Activated CD4-positive, alpha-beta memory T cell treated with anti-CD3 and anti-CD28 coated beads for 36 hours (primary cell): Measurements from ENCODE around the gene BICC1. TPM values are rescaled to one million over a fixed set of nuclear protein-coding genes. Genes with fewer than 3 reads are reported as not detected.

Source experiments
- CTCF ChIA-PET: fragments of 350-600 bp; sonication (Branson Sonifier 250); formaldehyde crosslinking; loops from one replicate; lab custom pipeline; 2021; ENCODE audit warnings: antibody characterized with exemption, inconsistent platforms; lab: Charles Lee
- POLR2A ChIA-PET: fragments of 350-600 bp; sonication (Branson Sonifier 250); formaldehyde crosslinking; loops from one replicate; lab custom pipeline; 2021; ENCODE audit warnings: antibody characterized with exemption; lab: Charles Lee
- DNase-seq: peaks from one replicate; pipeline ENCODE4 v3.0.0-alpha.2; 2020
- H3K27ac Mint-ChIP-seq: one replicate; pipeline ENCODE4 v1.8.0; 2021; ENCODE audit warnings: mixed read lengths
- H3K27me3 Mint-ChIP-seq: one replicate; pipeline ENCODE4 v1.8.0; 2021; ENCODE audit warnings: mixed read lengths
- H3K36me3 Mint-ChIP-seq: one replicate; pipeline ENCODE4 v1.8.0; 2021; ENCODE audit warnings: mixed read lengths
- H3K4me1 Mint-ChIP-seq: one replicate; pipeline ENCODE4 v1.8.0; 2021; ENCODE audit warnings: low read depth, mixed read lengths
- H3K4me3 Mint-ChIP-seq: one replicate; pipeline ENCODE4 v1.8.0; 2021; ENCODE audit warnings: mild to moderate bottlenecking, mixed read lengths
- H3K9me3 Mint-ChIP-seq: one replicate; pipeline ENCODE4 v1.8.0; 2021; ENCODE audit warnings: mixed read lengths
- intact Hi-C: fragments of 100-400 bp; cut with micrococcal nuclease; formaldehyde crosslinking; loops from one replicate; pipeline ENCODE4 v1.15.1; 2023
- total RNA-seq, 2 experiments: library from RNA; stranded (reverse); gene quantifications; one replicate each; pipeline ENCODE4 v1.2.3, GENCODE V29; 2021

The BICC1 gene
- total RNA-seq, 2 experiments from 2014 or later: not detected

DNA sequence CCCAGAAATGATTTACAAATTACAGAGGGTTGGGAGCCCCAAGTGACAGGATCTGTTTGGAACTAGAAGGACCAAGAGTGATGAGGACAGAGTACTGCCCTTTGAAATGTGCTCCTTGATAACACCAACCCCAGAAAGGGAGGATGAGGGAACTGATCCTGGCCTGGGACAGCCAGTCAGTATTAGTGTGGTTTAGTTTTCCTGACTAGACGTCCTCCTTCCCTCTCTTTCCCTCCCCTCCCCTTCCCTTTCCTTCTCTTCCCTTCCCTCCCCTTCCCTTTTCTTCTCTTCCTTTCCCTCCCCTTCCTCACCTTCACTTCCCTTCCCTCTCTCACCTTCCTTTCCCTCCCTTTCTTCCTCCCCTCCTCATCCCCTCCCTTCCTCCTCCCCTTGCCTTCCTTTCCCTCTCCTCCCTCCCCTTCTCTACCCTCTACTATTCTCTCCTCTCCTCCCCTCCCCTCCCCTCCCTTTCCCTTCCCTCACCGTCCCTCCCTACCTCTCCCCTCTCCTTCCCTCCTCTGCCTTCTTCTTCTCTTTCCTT lies 31.0 kb upstream of the BICC1 start:
- no peak overlapping the region for H3K4me3 Mint-ChIP-seq
- H3K27ac Mint-ChIP-seq: no peak overlapping the region
- intact Hi-C loops: no loop called here
- peaks cover 9% of the 10 kb centered on the region for H3K27me3 Mint-ChIP-seq
- H3K36me3 Mint-ChIP-seq: no peaks in the 10 kb centered on the region
- CTCF ChIA-PET: no interaction called here
- no peaks in the 10 kb centered on the region for H3K9me3 Mint-ChIP-seq
- DNase-seq: no peak
- POLR2A ChIA-PET: no interaction called here
- no peaks in the 10 kb centered on the region for H3K4me1 Mint-ChIP-seq

DNA sequence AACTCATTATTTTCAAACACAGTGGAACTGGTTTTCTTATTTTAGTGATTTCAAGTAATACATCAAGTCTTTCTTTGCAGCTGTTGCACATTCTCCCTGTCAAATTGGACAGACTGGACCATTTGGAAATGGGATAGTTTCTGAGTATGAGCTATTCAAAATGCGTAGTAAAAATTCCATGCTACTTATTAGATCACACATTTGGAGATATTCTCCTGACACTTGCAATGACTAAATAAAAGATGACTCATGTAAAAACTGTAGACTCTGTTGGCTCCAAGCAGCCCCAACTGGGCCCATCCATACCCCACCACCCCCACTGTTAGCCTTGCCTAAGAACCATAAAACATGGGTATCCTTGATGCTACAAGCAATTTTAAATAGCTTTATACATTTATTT lies 25.9 kb upstream of the BICC1 start:
- ChIA-PET CTCF (no interaction called here), POLR2A (no interaction called here)
- DNase-seq: no peak
- Mint-ChIP-seq H3K4me3 (no peak overlapping the region), H3K9me3 (no peaks in the 10 kb centered on the region), H3K27me3 (peaks cover 6% of the 10 kb centered on the region), H3K27ac (no peak overlapping the region), H3K4me1 (no peaks in the 10 kb centered on the region), H3K36me3 (no peaks in the 10 kb centered on the region)
- intact Hi-C loops: no loop called here

- Mint-ChIP-seq H3K9me3 (no peaks in the 10 kb centered on the region), H3K27me3 (peaks cover 6% of the 10 kb centered on the region), H3K27ac (no peak overlapping the region), H3K36me3 (no peaks in the 10 kb centered on the region), H3K4me3 (no peak overlapping the region), H3K4me1 (no peaks in the 10 kb centered on the region)
- intact Hi-C loops: no loop called here
- DNase-seq: no peak
- ChIA-PET CTCF (no interaction called here), POLR2A (no interaction called here)
These were observed 23.8 kb upstream of the BICC1 start for GRCh38 chr10:58488921-58489320.

GRCh38 chr10:58502956-58503355 lies 9.7 kb upstream of the BICC1 start:
- Mint-ChIP-seq H3K4me3 (no peak overlapping the region), H3K27ac (no peak overlapping the region), H3K36me3 (no peaks in the 10 kb centered on the region), H3K9me3 (no peaks in the 10 kb centered on the region), H3K27me3 (peaks cover 13% of the 10 kb centered on the region), H3K4me1 (no peaks in the 10 kb centered on the region)
- intact Hi-C loops: no loop called here
- no peak for DNase-seq
- POLR2A ChIA-PET: no interaction called here
- CTCF ChIA-PET: interaction anchor here (0.6 kb wide), 1 partner anchor 10 kb away, joined by 3 read pairs; the partner anchor contains the start of gene BICC1

DNA sequence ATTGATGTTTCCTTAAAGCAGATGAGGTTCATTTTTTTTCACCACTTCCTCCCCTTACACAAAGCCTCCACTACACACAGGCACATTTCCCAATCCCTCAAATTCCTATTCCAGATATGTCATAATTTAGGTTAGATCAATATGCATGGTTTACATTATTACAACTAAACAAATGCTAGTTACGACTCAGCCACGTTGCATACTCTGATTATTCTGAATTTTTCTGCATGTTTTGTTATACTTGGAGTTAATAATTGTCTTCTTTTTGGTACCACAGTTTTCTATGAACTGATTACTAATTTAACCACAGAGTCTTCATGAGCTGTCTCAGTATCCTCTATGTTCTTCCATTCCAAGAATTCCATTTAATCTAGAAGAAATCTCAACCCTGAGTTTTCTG lies 4.4 kb upstream of the BICC1 start:
- ChIA-PET CTCF (no interaction called here), POLR2A (no interaction called here)
- Mint-ChIP-seq H3K4me3 (no peak overlapping the region), H3K9me3 (no peaks in the 10 kb centered on the region), H3K4me1 (peaks cover 4% of the 10 kb centered on the region), H3K27me3 (peaks cover 15% of the 10 kb centered on the region), H3K36me3 (no peaks in the 10 kb centered on the region), H3K27ac (no peak overlapping the region)
- no peak for DNase-seq
- intact Hi-C loops: no loop called here

GRCh38 chr10:58511765-58512490 lies 744 bp upstream of the BICC1 start:
- H3K27me3 Mint-ChIP-seq: peaks cover 30% of the 10 kb centered on the region
- H3K36me3 Mint-ChIP-seq: no peaks in the 10 kb centered on the region
- H3K4me1 Mint-ChIP-seq: peaks cover 12% of the 10 kb centered on the region
- intact Hi-C loops: loop anchor here (5.0 to 10.0 kb wide), 5 partner anchors 63 to 1193 kb away; partner anchors contain the start of genes SLC16A9 and TFAM
- DNase-seq: no peak
- ChIA-PET POLR2A (no interaction called here), CTCF (no interaction called here)
- no peaks in the 10 kb centered on the region for H3K9me3 Mint-ChIP-seq
- H3K4me3 Mint-ChIP-seq: peak overlapping the region; percentile 51
- no peak overlapping the region for H3K27ac Mint-ChIP-seq

DNA sequence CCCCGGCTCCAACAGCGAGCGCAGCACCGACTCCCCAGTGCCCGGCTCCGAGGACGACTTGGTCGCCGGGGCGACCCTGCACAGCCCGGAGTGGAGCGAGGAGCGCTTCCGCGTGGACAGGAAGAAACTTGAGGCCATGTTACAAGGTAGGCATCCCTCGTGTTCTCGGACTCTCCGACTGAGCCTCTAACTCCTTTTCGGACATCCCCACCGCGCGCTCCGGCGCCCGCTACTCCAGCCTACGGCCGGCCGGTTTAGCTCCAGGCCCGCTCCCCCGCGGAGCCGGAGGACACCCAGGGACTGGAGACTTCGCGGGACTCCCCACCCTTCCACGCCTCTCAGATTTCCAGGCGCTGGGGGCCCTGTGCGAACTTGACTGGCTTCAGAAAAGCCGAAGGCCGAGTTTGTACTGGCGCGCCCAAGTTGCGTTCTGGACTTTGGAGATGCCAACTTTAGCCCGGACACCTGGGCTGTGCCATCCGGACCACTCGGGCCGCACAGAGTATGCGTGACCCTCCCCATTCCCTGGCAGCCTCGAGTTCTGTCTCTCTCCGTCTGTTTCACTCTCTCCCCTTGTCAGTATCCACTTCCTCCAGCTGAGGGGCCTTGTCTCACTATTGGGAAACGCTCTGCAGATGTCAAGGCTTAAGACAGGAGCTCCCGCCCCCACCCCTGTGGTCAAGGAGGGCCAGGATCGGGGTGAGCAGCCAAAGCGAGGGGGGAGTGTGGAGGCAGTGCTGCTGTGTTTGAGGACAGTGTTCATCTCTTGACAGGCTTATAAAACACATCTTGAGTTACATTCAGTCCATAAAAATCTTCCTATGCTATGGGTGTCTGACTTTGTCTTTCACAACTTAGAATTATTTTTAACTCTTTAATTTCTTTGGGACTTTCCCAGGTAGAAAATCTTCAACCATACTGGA lies 777 bp downstream of the BICC1 start:
- Mint-ChIP-seq H3K27ac (no peak overlapping the region), H3K9me3 (no peaks in the 10 kb centered on the region), H3K4me3 (peak overlapping the region; percentile 64), H3K36me3 (no peaks in the 10 kb centered on the region), H3K27me3 (peaks cover 38% of the 10 kb centered on the region), H3K4me1 (peaks cover 15% of the 10 kb centered on the region)
- CTCF ChIA-PET: interaction anchor here (0.6 to 2.3 kb wide), 3 partner anchors 10 to 18 kb away, joined by 3 to 8 read pairs (median 3); no protein-coding TSS in a partner anchor
- POLR2A ChIA-PET: no interaction called here
- peak; percentile 9 for DNase-seq
- intact Hi-C loops: loop anchor here (1.0 to 10.0 kb wide), 6 partner anchors 61 to 1191 kb away; partner anchors contain the start of genes SLC16A9 and TFAM

DNA sequence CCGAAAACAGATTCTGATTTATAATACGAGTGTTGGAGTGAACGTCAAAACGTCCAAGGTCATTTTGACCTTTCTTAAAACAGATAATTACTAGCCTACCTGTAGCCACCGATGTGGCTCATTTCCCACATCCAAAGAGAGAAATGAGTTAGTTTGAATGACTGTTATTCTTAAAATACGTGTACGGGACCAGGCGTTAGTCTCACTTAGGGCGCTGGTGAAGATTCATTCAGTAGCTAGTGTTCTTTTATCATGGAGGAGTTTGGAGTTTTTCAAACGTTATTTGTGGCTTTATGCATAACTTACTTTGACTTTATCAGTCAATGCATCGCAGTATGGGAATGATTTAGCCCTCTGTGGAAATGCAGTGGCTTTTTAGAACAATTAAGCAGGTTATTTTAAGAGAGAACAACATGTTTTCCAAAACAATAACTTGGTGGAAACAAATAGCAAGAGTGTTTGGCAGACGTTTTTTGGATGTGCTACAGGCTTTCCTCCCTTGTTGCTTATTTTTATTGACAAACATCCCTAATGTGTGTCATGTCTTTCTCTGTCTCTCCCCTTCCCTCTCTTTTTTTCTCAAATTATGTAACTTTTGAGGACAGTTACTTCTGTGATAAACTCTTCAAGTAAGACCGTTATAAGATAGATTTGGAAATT lies 1.6 kb downstream of the BICC1 start:
- H3K27ac Mint-ChIP-seq: no peak overlapping the region
- no peaks in the 10 kb centered on the region for H3K36me3 Mint-ChIP-seq
- intact Hi-C loops: loop anchor here (1.0 to 10.0 kb wide), 6 partner anchors 61 to 1191 kb away; partner anchors contain the start of genes SLC16A9 and TFAM
- peaks cover 42% of the 10 kb centered on the region for H3K27me3 Mint-ChIP-seq
- POLR2A ChIA-PET: no interaction called here
- H3K4me1 Mint-ChIP-seq: peaks cover 15% of the 10 kb centered on the region
- H3K9me3 Mint-ChIP-seq: no peaks in the 10 kb centered on the region
- no peak overlapping the region for H3K4me3 Mint-ChIP-seq
- DNase-seq: no peak
- CTCF ChIA-PET: interaction anchor here (2.3 kb wide), 1 partner anchor 17 kb away, joined by 8 read pairs; no protein-coding TSS in a partner anchor

DNA sequence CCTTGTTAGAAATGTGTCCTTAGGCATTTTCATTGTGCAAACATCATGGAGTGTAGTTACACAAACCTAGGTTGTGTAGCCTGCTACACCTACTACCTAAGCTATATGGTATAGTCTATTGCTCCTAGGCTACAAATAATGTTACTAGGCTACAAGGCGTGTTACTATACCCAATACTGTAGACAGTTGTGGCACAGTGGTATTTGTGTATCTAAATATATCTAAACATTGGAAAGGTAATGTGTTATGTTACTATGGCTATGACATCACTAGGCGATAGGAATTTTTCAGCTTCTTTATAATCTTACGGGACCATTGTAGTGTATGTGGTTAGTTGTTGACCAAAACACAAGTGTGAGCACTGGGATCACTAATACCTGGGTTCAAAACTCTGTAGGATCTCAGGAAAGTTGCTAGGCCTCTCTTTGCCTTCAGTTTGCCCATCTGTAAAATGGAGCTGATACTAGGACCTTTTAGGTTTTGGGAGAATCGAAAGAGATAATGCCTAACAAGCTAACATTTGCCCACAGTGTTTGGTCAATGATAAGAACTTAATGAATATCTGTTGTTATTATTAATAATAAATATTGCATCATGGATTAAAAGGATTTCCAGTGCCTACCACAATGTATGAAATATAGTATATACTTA lies 2.7 kb downstream of the BICC1 start:
- H3K36me3 Mint-ChIP-seq: no peaks in the 10 kb centered on the region
- ChIA-PET POLR2A (no interaction called here), CTCF (interaction anchor here (1.5 kb wide), 1 partner anchor 16 kb away, joined by 6 read pairs; no protein-coding TSS in a partner anchor)
- intact Hi-C loops: loop anchor here (10.0 kb wide), 4 partner anchors 59 to 1189 kb away; partner anchors contain the start of genes SLC16A9 and TFAM
- no peak overlapping the region for H3K27ac Mint-ChIP-seq
- peaks cover 15% of the 10 kb centered on the region for H3K4me1 Mint-ChIP-seq
- H3K4me3 Mint-ChIP-seq: no peak overlapping the region
- no peaks in the 10 kb centered on the region for H3K9me3 Mint-ChIP-seq
- DNase-seq: no peak
- H3K27me3 Mint-ChIP-seq: peaks cover 49% of the 10 kb centered on the region

GRCh38 chr10:58516119-58516518 lies 3.4 kb downstream of the BICC1 start:
- ChIA-PET CTCF (interaction anchor here (1.5 kb wide), 1 partner anchor 15 kb away, joined by 6 read pairs; no protein-coding TSS in a partner anchor), POLR2A (no interaction called here)
- no peak overlapping the region for H3K27ac Mint-ChIP-seq
- no peaks in the 10 kb centered on the region for H3K36me3 Mint-ChIP-seq
- intact Hi-C loops: loop anchor here (10.0 kb wide), 4 partner anchors 59 to 1189 kb away; partner anchors contain the start of genes SLC16A9 and TFAM
- H3K4me3 Mint-ChIP-seq: no peak overlapping the region
- no peaks in the 10 kb centered on the region for H3K9me3 Mint-ChIP-seq
- H3K4me1 Mint-ChIP-seq: peaks cover 15% of the 10 kb centered on the region
- DNase-seq: no peak
- H3K27me3 Mint-ChIP-seq: peaks cover 53% of the 10 kb centered on the region

DNA sequence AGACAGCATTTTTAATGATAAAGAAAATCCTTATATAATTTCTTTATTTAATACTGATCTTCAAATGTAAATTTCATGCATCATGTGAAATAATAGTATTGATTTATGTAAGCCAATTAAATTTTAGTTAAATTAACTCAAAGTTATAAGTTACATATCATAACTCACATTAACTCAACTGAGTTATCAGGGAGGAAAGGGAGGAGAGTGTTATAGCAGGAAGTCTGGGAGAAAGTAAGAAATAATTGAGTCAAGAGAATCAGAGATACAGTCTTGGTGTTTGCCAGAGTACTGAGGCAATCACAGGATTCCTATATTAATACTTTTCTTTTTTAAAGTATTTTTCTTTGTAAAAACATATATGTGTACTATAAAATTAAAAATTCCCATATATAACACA lies 4.0 kb downstream of the BICC1 start:
- CTCF ChIA-PET: no interaction called here
- Mint-ChIP-seq H3K27ac (no peak overlapping the region), H3K9me3 (no peaks in the 10 kb centered on the region), H3K4me3 (no peak overlapping the region), H3K27me3 (peaks cover 55% of the 10 kb centered on the region), H3K36me3 (no peaks in the 10 kb centered on the region), H3K4me1 (peaks cover 15% of the 10 kb centered on the region)
- intact Hi-C loops: loop anchor here (10.0 kb wide), 4 partner anchors 58 to 1188 kb away; partner anchors contain the start of genes SLC16A9 and TFAM
- POLR2A ChIA-PET: no interaction called here
- DNase-seq: no peak
